ENCODE measurements around the gene EIF4H.

EIF4H gene

GRCh38 chr7:74228951-74229900 lies 55.1 kb downstream of the EIF4H start:
- DNase-seq, result no peak

- DNase-seq, result no peak
Measured at GRCh38 chr7:74230446-74231231, 56.5 kb downstream of the EIF4H start.

GRCh38 chr7:74231232-74231590 lies 57.1 kb downstream of the EIF4H start:
- DNase-seq, result no peak

- no peak for DNase-seq
Measured at GRCh38 chr7:74233655-74234285, 59.6 kb downstream of the EIF4H start.

- DNase-seq, result no peak
Measured at GRCh38 chr7:74235518-74236268, 61.5 kb downstream of the EIF4H start.

GRCh38 chr7:74236284-74236683 lies 62.1 kb downstream of the EIF4H start:
- peak; percentile 32 for DNase-seq

GRCh38 chr7:74240482-74240881 lies 66.3 kb downstream of the EIF4H start:
- DNase-seq, result no peak

- no peak for DNase-seq
Measured at GRCh38 chr7:74242122-74242443, 67.9 kb downstream of the EIF4H start.

GRCh38 chr7:74246497-74246896 lies 72.3 kb downstream of the EIF4H start:
- DNase-seq, result no peak
